CD4-positive, alpha-beta T cell treated with Interleukin-17A for 4 hours (primary cell): ENCODE results near the gene NDUFA8.
A peak's percentile ranks its signal among the peaks of the same experiment; 100 is the strongest.

Experiments used
- DNase-seq: peaks from one replicate; pipeline ENCODE4 v3.0.0-alpha.2; 2020; ENCODE audit warnings: mixed read lengths

Gene NDUFA8

GRCh38 chr9:122159026-122159924, at the start of gene NDUFA8, which contains the start of gene MORN5:
TSS of gene NDUFA8 (minus strand) at chr9:122159779. CDS start at chr9:122159677, 102 bp downstream.
TSS of gene MORN5 (plus strand) at chr9:122159908. CDS start at chr9:122159973, 65 bp downstream.
- peak; percentile 98 for DNase-seq

DNA sequence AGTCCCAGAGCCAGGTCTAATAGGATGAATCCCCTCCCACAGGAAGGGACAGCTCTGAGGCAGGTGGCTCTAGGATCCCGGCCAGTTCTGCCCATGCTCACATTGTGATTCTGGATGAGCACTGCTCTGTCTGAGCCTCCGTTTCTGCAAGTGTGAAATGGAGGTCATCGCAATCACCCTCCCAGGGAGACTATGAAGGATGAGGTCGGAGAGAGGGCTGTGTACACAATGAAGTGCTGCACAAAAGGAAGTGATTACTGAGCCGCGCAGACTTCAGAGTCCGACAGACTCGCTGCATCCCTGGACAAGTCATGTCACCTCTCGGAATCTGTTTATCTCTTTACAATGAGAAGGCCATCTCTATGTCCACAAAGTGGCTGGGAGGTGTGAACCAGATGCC, 47.5 kb upstream of the NDUFA8 start:
- DNase-seq: no peak

- no peak for DNase-seq
Observed at GRCh38 chr9:122206118-122207046, 46.8 kb upstream of the NDUFA8 start.

DNA sequence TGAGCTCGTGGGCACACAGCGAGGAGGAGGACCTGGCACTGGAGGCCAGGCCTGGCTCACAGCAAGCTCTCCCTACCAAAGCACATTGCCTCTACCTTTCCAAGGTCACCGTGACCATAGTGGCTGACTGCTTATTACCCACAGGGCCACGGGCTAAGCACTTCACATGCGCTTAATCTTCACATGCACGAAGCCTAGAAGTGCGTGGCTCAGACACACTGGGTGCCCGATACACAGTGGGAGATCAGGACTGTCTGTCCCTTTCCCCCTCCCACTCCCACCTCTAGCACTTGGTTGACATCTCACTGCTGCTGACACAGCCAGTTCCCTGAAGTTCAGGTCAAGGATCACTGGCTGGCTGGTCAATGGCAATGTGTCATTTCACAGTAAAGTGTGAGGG, 45.6 kb upstream of the NDUFA8 start:
- DNase-seq: no peak

DNA sequence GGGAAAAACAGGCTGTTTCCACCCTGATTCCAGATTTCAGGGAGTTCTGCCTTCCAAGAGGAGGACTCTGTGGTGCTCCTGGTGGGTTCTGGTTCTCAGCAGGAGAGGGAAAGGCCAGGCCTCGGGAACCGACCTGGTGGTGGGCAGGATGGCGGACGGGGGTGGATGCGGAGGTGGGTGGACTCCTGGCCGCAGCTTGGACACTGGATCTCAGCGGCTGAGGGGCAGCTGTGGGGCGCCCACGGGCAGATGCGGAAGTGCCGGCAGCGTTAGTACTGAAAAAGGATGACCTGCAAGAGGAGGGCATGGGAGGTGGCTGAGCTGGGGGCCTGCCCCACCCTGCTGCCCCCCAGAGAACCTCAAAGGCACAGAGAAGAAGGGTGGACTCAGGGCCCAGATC, 44.9 kb upstream of the NDUFA8 start:
- DNase-seq: no peak

DNA sequence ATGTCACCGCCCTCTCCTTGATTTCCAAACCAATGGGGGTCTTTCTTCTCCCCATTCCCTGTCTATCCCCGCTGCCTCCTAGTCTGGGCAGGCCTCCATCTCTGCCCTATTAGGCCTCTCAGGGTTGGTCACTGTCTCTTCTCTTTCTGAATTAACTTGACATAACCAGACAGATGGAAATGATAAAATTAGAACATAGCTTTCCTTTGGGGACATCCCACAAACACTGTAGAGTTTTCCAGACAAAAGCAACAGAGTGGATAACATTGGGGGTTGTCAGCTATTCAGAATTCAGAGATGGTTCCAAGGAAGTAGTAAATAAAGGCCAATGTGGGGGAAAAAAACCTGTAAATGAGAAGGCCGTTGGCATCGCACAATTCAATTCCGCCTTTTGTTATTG, 44.5 kb upstream of the NDUFA8 start:
- DNase-seq: no peak

- DNase-seq: no peak
Observed at GRCh38 chr9:122202111-122202510, 42.5 kb upstream of the NDUFA8 start.

DNA sequence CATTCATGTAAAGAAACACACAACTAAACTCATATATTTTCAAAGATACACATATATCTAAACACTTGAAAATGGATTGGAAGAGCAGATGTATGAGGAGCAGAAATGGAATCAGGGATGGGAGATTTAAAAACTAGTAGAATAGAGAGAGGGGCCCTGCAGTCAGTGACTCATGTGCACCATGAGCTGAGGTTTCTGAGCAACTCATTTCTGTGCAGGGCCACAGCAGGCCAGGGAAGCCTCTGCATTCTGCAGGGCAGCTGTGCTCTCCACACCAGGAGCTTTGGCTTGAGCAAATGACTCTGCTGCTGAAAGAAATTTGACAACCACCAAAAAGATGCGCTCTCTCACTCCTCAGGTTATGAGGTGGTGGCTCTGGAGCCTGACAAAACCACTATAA, 42.1 kb upstream of the NDUFA8 start:
- no peak for DNase-seq

GRCh38 chr9:122200960-122201595, 41.5 kb upstream of the NDUFA8 start:
- no peak for DNase-seq

GRCh38 chr9:122197882-122198281, 38.3 kb upstream of the NDUFA8 start:
- no peak for DNase-seq

GRCh38 chr9:122197426-122197825, 37.8 kb upstream of the NDUFA8 start:
- no peak for DNase-seq

GRCh38 chr9:122195875-122196274, 36.3 kb upstream of the NDUFA8 start:
- no peak for DNase-seq

GRCh38 chr9:122193651-122194050, 34.1 kb upstream of the NDUFA8 start:
- no peak for DNase-seq

DNA sequence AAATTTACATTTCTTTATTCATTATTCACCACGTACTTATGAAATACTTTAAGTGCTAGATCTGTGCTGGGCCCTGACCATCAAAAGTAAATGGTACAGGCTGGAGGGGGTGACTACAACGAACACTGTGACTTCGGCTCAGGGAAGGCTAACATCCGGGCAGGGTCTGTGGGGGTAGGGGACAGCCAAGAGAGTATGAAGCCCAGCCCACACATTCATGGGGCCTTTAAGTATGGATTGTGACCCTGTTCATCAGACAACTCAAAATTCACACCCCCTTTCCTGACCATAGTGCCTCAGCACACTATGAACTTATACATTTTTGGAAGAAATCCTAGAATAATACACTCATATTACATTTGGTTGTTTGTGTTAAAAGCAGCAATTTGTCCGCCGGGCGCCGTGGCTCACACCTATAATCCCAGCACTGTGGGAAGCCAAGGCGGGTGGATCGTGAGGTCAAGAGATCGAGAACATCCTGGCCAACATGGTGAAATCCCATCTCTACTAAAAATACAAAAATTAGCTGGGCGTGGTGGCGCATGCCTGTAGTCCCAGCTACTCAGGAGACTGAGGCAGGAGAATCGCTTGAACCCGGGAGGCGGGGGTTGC, 33.4 kb upstream of the NDUFA8 start:
- DNase-seq: no peak

- DNase-seq: no peak
Observed at GRCh38 chr9:122192261-122192875, 32.8 kb upstream of the NDUFA8 start.

DNA sequence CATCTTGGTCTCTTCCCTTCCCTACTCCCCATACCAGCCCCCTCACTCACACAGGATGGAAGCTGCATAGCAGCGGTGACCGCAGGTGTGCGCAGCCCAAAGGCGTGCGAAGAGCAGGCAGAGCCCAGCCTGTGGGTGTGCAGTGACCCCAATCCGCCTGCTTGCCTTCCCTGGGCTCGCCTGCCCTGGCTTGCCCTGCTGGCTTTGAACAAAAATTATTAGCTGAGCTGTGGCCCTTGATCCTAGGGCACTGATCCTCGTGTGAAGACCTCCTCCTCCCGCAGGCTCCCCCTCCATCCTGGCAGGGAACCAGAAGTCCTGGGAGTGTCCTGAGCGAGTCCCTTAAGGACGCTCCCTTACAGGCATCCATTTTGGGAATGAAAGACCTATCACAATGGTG, 32.0 kb upstream of the NDUFA8 start:
- DNase-seq: no peak

DNA sequence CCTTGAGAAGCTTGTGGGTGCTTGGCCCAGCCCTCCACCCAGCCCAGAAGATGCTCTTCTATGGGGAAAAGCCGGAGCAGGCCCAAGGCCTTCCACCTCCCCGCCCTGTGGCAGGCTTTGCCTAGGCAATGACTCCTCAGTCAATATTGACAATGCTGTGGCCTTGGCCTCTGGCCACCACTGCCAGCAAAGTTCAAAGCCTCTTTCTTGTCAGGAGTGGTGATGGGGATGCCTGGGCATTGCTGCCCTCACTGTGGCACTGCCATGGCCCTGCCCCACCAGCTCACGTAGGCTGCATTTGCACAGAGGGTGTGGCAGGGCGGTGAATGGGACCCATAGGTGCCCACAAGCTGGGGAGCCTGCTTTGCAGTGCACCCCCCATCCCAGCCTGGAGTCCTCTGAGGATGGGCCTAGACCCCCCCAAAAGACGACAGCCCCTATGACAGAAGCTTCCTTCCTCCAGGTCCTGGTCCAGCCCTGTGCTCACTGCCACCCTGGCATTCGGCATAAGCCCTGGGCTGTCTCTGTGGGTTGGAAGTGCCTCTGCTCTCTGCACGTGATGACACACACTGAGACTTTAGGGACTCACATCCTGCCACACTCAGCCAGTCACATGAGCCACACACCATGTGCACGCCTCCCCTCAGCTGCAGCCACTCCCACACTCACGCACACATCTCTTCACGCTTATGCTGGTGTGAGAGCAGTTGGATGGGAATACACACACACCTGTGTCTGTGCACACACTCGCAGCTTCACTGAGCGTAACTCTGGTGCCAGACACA, 31.2 kb upstream of the NDUFA8 start:
- no peak for DNase-seq

DNA sequence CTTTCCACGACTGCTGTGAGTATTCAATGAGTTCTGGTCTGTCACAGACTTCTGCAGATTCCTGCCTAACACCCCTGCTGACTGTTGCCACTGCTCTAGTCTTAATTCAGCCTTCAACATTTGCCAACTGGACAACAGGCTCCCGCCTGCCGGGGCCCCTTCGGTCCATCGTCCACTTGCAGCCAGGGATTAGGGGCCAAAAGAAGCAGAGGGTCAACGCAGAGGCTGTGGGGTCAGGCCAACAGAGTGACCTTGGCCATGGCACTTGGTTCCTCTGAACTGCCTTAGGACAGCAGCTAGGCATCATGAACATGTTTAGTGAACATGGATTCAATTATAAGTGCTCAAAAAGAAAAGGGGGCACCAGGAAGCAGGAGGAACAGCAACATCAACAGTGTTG, 28.8 kb upstream of the NDUFA8 start:
- no peak for DNase-seq

DNA sequence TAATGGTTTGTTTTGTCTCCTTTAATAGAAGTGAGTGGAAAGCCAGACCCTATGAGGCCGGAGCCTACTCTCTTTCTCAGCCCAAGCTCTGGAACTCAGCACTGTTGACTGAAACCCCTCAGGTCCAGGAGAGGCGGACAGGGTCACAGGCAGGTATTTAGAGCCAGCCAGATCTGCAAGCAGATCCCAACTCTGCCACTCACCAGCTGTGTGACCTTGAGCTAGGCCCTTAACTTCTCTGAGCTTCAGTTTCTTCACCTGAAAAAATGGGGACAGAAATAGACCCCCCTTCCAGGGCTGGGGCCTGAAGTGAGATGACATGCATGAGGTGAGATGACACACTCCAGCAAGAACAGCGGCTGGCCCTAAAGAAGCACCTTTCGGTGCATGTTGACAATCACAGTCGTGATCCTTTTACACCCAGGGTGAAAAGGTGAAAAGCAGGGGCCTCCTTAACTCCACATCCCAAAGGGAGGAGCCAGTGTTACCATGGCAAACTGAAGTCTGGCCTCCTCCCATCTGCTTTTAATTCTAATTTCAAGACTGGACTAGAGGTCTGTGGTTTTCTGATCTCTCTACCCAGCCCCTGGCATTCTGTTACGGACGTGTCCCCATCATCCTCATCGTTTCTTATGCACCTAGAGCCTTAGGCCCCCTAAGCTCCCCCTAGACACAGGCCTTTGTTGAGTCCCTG, 27.3 kb upstream of the NDUFA8 start:
- DNase-seq: no peak

- no peak for DNase-seq
Observed at GRCh38 chr9:122186301-122186700, 26.7 kb upstream of the NDUFA8 start.

GRCh38 chr9:122184551-122184950, 25.0 kb upstream of the NDUFA8 start:
- no peak for DNase-seq
